GM18867 (cell line): ENCODE data around the gene TPSG1.

Experiments used
- ATAC-seq: cut with Tn5 transposase; IDR thresholded peaks from one replicate; pipeline ENCODE4 v1.9.1; 2021; ENCODE audit warnings: mild to moderate bottlenecking, moderate library complexity; ENCODE audit not compliant: unreplicated experiment

TPSG1 gene

DNA sequence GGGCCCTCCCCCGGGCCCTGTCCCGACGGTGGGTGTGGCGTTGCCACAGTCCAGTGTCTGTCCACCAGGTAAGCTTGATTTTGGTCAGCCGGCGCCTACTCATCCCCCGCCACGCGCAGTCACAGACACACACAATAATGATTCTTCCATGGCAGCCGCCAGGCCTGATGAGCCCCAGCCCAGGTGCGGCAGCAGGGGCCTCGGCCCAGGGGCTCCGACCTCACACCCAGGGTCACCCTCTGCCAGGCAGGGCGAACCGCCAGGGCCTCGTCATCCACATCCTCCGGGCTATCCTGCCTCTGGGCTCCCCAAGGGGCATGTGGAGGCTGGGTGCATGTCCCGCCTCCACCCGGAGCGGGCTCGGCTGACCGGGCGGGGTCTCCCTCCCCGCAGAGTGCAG, 7.5 kb downstream of the TPSG1 start:
- ATAC-seq, result no peak

GRCh38 chr16:1216681-1217400, 8.2 kb downstream of the TPSG1 start:
- no peak for ATAC-seq

- ATAC-seq, result no peak
Measured at GRCh38 chr16:1216296-1216619, 8.8 kb downstream of the TPSG1 start.

- ATAC-seq, result no peak
Measured at GRCh38 chr16:1215574-1216295, 9.3 kb downstream of the TPSG1 start.

GRCh38 chr16:1214719-1215118, 10.3 kb downstream of the TPSG1 start:
- ATAC-seq, result no peak

DNA sequence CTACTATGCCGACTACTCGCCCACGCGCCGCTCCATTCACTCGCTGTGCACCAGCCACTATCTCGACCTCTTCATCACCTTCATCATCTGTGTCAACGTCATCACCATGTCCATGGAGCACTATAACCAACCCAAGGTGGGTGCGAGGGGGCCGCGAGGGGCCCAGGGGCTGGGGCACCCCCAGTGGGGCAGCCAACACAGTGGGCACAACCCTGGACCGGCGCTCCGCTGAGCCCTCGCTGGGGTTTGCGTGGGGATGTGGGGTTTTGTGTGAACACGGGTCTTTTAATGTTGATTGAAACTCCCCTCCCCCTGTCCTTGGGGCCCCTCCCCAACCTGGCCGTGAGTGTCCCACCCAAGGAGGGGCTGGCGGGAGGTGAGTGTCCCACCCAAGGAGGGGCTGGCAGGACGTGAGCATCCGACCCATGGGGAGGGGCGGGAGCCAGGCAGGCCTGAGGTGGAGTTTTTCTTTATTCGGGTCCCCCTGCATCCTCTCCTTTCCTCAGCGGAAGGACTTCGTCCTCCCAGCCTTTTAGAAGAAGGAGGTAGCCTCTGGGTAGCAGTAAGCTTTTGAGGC, 11.2 kb downstream of the TPSG1 start:
- ATAC-seq, result no peak

- ATAC-seq, result no peak
Measured at GRCh38 chr16:1213231-1213630, 11.8 kb downstream of the TPSG1 start.

GRCh38 chr16:1212616-1213194, 12.4 kb downstream of the TPSG1 start:
- no peak for ATAC-seq

- no peak for ATAC-seq
Measured at GRCh38 chr16:1211451-1212268, 13.4 kb downstream of the TPSG1 start.

DNA sequence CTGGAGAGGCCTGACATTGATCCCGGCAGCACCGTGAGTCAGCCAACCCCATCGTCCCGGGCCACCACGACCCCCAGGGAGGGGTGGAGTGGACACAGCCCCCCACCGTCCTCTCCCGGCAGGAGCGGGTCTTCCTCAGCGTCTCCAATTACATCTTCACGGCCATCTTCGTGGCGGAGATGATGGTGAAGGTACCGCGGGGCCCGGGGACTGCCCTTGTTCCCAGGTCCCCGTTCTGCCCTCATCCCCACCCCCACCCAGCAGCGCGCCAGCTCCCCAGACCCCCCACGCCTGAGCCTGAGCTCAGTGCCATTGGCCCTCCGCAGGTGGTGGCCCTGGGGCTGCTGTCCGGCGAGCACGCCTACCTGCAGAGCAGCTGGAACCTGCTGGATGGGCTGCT, 14.6 kb downstream of the TPSG1 start:
- ATAC-seq, result no peak

DNA sequence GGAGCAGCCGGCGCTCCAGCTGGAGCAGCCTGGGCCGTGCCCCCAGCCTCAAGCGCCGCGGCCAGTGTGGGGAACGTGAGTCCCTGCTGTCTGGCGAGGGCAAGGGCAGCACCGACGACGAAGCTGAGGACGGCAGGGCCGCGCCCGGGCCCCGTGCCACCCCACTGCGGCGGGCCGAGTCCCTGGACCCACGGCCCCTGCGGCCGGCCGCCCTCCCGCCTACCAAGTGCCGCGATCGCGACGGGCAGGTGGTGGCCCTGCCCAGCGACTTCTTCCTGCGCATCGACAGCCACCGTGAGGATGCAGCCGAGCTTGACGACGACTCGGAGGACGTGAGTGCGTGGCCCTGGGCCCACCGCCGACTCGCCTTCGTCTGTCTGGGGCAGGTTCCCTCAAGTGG, 16.0 kb downstream of the TPSG1 start:
- no peak for ATAC-seq

- ATAC-seq, result no peak
Measured at GRCh38 chr16:1208239-1208830, 16.7 kb downstream of the TPSG1 start.

GRCh38 chr16:1206786-1207185, 18.3 kb downstream of the TPSG1 start:
- ATAC-seq, result no peak

- ATAC-seq, result no peak
Measured at GRCh38 chr16:1206326-1206725, 18.7 kb downstream of the TPSG1 start.

GRCh38 chr16:1204933-1205332, 20.1 kb downstream of the TPSG1 start:
- no peak for ATAC-seq

DNA sequence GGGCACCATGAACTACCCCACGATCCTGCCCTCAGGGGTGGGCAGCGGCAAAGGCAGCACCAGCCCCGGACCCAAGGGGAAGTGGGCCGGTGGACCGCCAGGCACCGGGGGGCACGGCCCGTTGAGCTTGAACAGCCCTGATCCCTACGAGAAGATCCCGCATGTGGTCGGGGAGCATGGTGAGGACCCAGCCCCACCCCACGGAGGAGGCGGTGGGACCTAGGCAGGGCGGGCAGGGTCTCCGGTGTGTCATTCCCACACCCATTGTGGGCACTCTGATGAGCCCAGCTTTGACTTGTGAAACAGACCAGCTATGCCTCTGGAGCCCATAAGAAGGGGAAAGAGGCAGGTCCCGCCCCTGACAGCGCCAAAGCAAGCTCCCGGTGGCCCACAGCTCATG, 22.8 kb downstream of the TPSG1 start:
- ATAC-seq, result no peak

GRCh38 chr16:1201444-1201843, 23.6 kb downstream of the TPSG1 start:
- ATAC-seq, result no peak

DNA sequence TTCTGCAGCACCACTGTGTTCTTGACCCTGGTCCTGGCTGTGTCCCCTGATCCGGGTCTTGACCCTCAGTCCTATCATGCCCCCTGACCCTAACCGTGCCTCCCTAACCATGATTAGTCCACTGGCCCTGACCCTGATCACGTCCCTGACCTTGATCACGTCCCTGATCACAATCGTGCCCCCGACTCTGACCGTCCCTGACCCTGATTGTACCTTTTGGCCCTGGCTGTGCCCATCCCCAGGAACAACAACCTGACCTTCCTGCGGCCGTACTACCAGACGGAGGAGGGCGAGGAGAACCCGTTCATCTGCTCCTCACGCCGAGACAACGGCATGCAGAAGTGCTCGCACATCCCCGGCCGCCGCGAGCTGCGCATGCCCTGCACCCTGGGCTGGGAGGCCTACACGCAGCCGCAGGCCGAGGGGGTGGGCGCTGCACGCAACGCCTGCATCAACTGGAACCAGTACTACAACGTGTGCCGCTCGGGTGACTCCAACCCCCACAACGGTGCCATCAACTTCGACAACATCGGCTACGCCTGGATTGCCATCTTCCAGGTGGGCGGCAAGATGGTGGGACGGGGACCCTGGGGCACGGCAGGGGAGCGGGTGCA, 24.9 kb downstream of the TPSG1 start:
- ATAC-seq, result no peak

DNA sequence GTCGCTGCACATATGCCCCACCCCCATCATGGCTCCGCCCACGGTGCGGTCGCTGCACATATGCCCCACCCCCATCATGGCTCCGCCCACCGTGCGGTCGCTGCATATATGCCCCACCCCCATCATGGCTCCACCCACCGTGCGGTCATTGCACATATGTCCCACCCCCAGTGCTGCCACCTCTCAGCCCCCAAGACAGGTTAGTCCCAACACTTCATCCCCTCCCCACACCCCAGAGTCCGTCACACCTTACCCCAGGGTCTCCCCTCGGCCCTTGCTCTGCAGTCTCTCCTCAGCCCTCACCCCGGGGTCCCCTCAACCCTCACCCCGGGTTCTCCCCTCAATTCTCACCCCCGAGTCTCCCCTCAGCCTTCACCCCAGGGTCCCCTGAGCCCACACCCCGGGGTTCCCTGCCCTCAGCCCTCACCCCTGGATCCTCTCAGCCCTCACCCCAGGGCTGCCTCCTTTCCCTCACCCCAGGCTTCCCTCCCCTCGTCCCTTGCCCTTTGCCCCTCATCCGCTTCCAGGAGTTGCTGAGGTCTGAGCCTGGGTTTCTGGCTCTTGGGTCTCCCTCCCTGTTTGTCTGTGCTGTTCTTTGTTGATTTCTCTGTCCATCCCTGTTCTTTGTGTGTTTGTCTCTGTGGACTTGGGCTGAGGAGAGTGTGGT, 25.6 kb downstream of the TPSG1 start:
- no peak for ATAC-seq
